Lower lobe of right lung (tissue), 2 donors: Measurements from ENCODE around the gene SCN1A. TPM values are rescaled to one million over a fixed set of nuclear protein-coding genes. Genes with fewer than 3 reads are reported as not detected.

Source experiments
- ATAC-seq, 2 donors: fragments of 200-7000 bp; cut with Tn5 transposase; one replicate each; pipeline ENCODE4 v1.9.1; 2020 to 2022; ENCODE audit warnings: mild to moderate bottlenecking in 2 of 2, moderate library complexity in 2 of 2
- DNase-seq: peaks from one replicate; pipeline ENCODE4 v3.0.0-alpha.2; 2020
- H3K27ac ChIP-seq: fragments of 200-600 bp; one replicate; pipeline ENCODE4 v1.8.0; 2022
- H3K27me3 ChIP-seq: fragments of 200-600 bp; one replicate; pipeline ENCODE4 v1.8.0; 2022; ENCODE audit warnings: low read depth
- H3K36me3 ChIP-seq: fragments of 200-600 bp; one replicate; pipeline ENCODE4 v1.8.0; 2022; ENCODE audit warnings: mild to moderate bottlenecking
- H3K4me1 ChIP-seq: fragments of 200-600 bp; one replicate; pipeline ENCODE4 v1.8.0; 2022
- H3K4me3 ChIP-seq: fragments of 200-600 bp; one replicate; pipeline ENCODE4 v1.8.0; 2022; ENCODE audit warnings: mild to moderate bottlenecking
- H3K9me3 ChIP-seq: fragments of 200-600 bp; one replicate; pipeline ENCODE4 v1.8.0; 2022
- CTCF ChIP-seq: fragments of 200-600 bp; IDR thresholded peaks from one replicate; pipeline ENCODE4 v1.8.0; 2022; ENCODE audit warnings: antibody characterized with exemption, mild to moderate bottlenecking
- intact Hi-C: fragments of 100-400 bp; cut with DNase I; formaldehyde crosslinking; loops from one replicate; pipeline ENCODE4 v1.11.0; 2022
- total RNA-seq: library from RNA; stranded (reverse); fragmentation: NEBNext Ultra II Directional; extraction: Animal tissue kit (Norgen Biotek cat#: 25700); gene quantifications from one replicate; pipeline ENCODE4 v1.2.1, GENCODE V29; 2021
- donor health status: DM: no; HTN: yes; CAD: no; lungs with severe emphysema.

SCN1A gene
- total RNA-seq, 1 donor from 2014 or later, result 19.1 TPM

- TF ChIP-seq CTCF, result no peak
Observed at GRCh38 chr2:166042768-166043390, 84.9 kb downstream of the SCN1A start.

GRCh38 chr2:166042356-166042755, 85.5 kb downstream of the SCN1A start:
- TF ChIP-seq CTCF, result no peak
- no peaks in the 10 kb centered on the region for H3K27me3 ChIP-seq
- no peaks in the 10 kb centered on the region for H3K9me3 ChIP-seq
- no peak for ATAC-seq
- intact Hi-C loops, result no loop called here
- no peak overlapping the region for H3K27ac ChIP-seq
- no peak overlapping the region for H3K4me3 ChIP-seq
- H3K36me3 ChIP-seq, result no peaks in the 10 kb centered on the region
- DNase-seq, result no peak
- no peaks in the 10 kb centered on the region for H3K4me1 ChIP-seq

More at GRCh38 chr2:166042768-166043390, 84.9 kb downstream of the SCN1A start:
- ATAC-seq, result no peak
- Histone ChIP-seq H3K4me1 (no peaks in the 10 kb centered on the region), H3K36me3 (no peaks in the 10 kb centered on the region), H3K4me3 (no peak overlapping the region), H3K27ac (no peak overlapping the region), H3K27me3 (no peaks in the 10 kb centered on the region), H3K9me3 (no peaks in the 10 kb centered on the region)
- intact Hi-C loops, result no loop called here
- DNase-seq, result no peak

DNA sequence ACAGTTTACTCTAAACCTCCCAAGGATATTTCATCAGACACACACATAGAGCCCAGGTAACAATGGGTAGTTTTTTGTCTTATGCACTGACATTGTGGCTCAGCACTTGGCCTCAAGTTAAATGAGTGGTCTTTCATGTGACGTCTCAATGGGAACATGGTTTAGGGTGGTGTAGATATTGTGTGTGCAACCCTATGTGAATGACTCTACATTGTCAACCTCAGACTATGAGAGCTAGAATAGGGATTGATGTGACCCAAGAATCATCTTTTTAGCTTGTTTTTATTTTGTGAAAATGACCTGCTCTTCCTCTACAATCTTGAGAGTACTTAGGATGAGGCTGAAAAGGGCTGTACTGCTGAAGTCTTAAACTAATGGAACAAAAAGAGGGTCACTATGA, 86.2 kb downstream of the SCN1A start:
- no peak overlapping the region for H3K27ac ChIP-seq
- H3K27me3 ChIP-seq, result no peaks in the 10 kb centered on the region
- ATAC-seq (no peak), DNase-seq (no peak)
- no peaks in the 10 kb centered on the region for H3K9me3 ChIP-seq
- intact Hi-C loops, result no loop called here
- H3K4me1 ChIP-seq, result no peaks in the 10 kb centered on the region
- no peaks in the 10 kb centered on the region for H3K36me3 ChIP-seq
- no peak for TF ChIP-seq CTCF
- H3K4me3 ChIP-seq, result no peak overlapping the region

GRCh38 chr2:166032361-166032760, 95.5 kb downstream of the SCN1A start:
- no peaks in the 10 kb centered on the region for H3K4me1 ChIP-seq
- no peak for TF ChIP-seq CTCF
- H3K4me3 ChIP-seq, result no peak overlapping the region
- no peaks in the 10 kb centered on the region for H3K36me3 ChIP-seq
- H3K27ac ChIP-seq, result no peak overlapping the region
- no peaks in the 10 kb centered on the region for H3K9me3 ChIP-seq
- ATAC-seq (no peak), DNase-seq (no peak)
- intact Hi-C loops, result no loop called here
- no peaks in the 10 kb centered on the region for H3K27me3 ChIP-seq

DNA sequence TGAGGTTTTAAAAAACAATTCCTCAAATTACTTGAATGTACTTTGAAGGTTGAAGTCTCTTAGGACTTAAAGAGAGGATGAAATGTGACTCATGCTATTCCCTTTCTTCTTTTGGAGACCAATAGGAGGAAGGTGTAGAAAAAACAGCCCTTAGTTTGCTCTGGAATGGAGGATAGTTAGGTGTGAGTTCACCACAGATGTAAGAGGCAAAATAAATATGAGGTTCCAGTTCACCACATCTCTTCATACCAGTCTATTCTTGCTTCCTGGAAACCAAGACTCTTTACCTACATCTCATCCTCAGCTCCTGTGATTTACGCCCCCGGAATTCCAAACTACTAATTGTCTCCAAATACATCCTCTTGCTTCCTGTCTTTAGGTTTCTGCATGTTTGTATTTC, 96.8 kb downstream of the SCN1A start:
- intact Hi-C loops, result no loop called here
- DNase-seq (no peak), ATAC-seq (no peak)
- Histone ChIP-seq H3K27me3 (no peaks in the 10 kb centered on the region), H3K36me3 (no peaks in the 10 kb centered on the region), H3K4me1 (no peaks in the 10 kb centered on the region), H3K9me3 (no peaks in the 10 kb centered on the region), H3K27ac (no peak overlapping the region), H3K4me3 (no peak overlapping the region)
- TF ChIP-seq CTCF, result no peak
